SU-DHL-6 (cell line): Measurements from ENCODE around the gene UBR3.
"Not testable (repeated sequence)": the region's sequence is repeated elsewhere in the genome, so short reads cannot be mapped to it uniquely, and the experiment has no call there.

Experiments used
- H2AFZ ChIP-seq: fragments of 200-600 bp; sonication (generic); 2 replicates; pipeline ENCODE4 v1.6.1; 2014; ENCODE audit warnings: low read depth, mild to moderate bottlenecking, moderate library complexity, mixed read lengths, antibody characterized with exemption, low read length; ENCODE audit not compliant: severe bottlenecking
- H3F3A ChIP-seq: fragments of 200-600 bp; shearing (Covaris generic); 2 replicates; pipeline ENCODE4 v1.6.0; 2016; ENCODE audit warnings: antibody characterized with exemption, mild to moderate bottlenecking; ENCODE audit not compliant: insufficient read depth
- H3K27ac ChIP-seq: fragments of 200-600 bp; sonication (generic); 2 replicates; pipeline ENCODE4 v1.5.1; 2016; ENCODE audit warnings: low read depth, mild to moderate bottlenecking, low read length, moderate library complexity, mixed read lengths
- H3K27me3 ChIP-seq: fragments of 200-600 bp; sonication (generic), shearing (Covaris generic); 2 replicates; pipeline ENCODE4 v1.6.0; 2014; ENCODE audit warnings: mild to moderate bottlenecking, low read length
- H3K36me3 ChIP-seq: fragments of 200-600 bp; sonication (generic); 2 replicates; pipeline ENCODE4 v1.6.1; 2014; ENCODE audit warnings: mild to moderate bottlenecking, low read length, mixed read lengths
- H3K4me2 ChIP-seq: fragments of 300-600, 200-600 bp; shearing (Covaris generic), sonication (generic); 2 replicates; pipeline ENCODE4 v1.6.0; 2014; ENCODE audit warnings: low read length, low read depth, mild to moderate bottlenecking; ENCODE audit not compliant: poor library complexity, severe bottlenecking
- H3K4me3 ChIP-seq: fragments of 200-600 bp; sonication (generic); 2 replicates; pipeline ENCODE4 v1.5.1; 2014; ENCODE audit warnings: antibody characterized with exemption, low read length, mild to moderate bottlenecking, mixed read lengths; ENCODE audit not compliant: insufficient read depth, poor library complexity, severe bottlenecking
- H3K79me2 ChIP-seq: fragments of 200-600 bp; sonication (generic); 2 replicates; pipeline ENCODE4 v1.6.1; 2014; ENCODE audit warnings: mild to moderate bottlenecking, low read length, moderate library complexity; ENCODE audit not compliant: insufficient read depth
- H3K9ac ChIP-seq: fragments of 200-600 bp; sonication (generic); 2 replicates; pipeline ENCODE4 v1.7.0; 2014; ENCODE audit warnings: mild to moderate bottlenecking, low read length
- H3K9me2 ChIP-seq: fragments of 200-600 bp; sonication (generic); replicated peaks from 2 replicates; pipeline ENCODE4 v1.6.1; 2014; ENCODE audit warnings: low read length; ENCODE audit not compliant: insufficient read depth
- H3K9me3 ChIP-seq: fragments of 200-600 bp; sonication (generic); 2 replicates; pipeline ENCODE4 v1.6.1; 2014; ENCODE audit warnings: low read length, mixed read lengths; ENCODE audit not compliant: insufficient read depth
- H4K20me1 ChIP-seq: fragments of 200-600 bp; sonication (generic); 2 replicates; pipeline ENCODE4 v1.6.1; 2014; ENCODE audit warnings: low read depth, mild to moderate bottlenecking, antibody characterized with exemption, low read length, moderate library complexity, mixed read lengths
- CTCF ChIP-seq: fragments of 200-600 bp; sonication (generic); IDR thresholded peaks from one replicate; pipeline ENCODE4 v1.5.1; 2017; ENCODE audit warnings: antibody characterized with exemption, mild to moderate bottlenecking, low read length, moderate library complexity; ENCODE audit not compliant: insufficient read depth, poor library complexity, severe bottlenecking
- EZH2phosphoT487 ChIP-seq: fragments of 200-600 bp; sonication (generic), shearing (Covaris generic); conservative IDR thresholded peaks from 2 replicates; pipeline ENCODE4 v1.6.1; 2018; ENCODE audit warnings: mild to moderate bottlenecking, antibody characterized with exemption, low read length, moderate library complexity, mixed read lengths

Gene UBR3

GRCh38 chr2:169867579-169867978 is 40.3 kb downstream of the UBR3 start:
- Histone ChIP-seq H3K27ac (no peak overlapping the region), H3F3A (peaks cover 18% of the 10 kb centered on the region; the same call in 1 of the 2 replicates), H2AFZ (no peak overlapping the region), H3K36me3 (no peaks in the 10 kb centered on the region), H4K20me1 (0 out of 2 replicates have a peak, but pooled peaks cover 9% of the 10 kb centered on the region), H3K9ac (no peak overlapping the region), H3K4me3 (no peak overlapping the region), H3K27me3 (no peaks in the 10 kb centered on the region), H3K4me2 (no peak overlapping the region), H3K79me2 (peaks cover 43% of the 10 kb centered on the region), H3K9me2 (no peaks in the 10 kb centered on the region), H3K9me3 (no peaks in the 10 kb centered on the region)
- TF ChIP-seq CTCF (no peak), EZH2phosphoT487 (no peak)

- Histone ChIP-seq H3K9me3 (no peaks in the 10 kb centered on the region), H4K20me1 (0 out of 2 replicates have a peak, but pooled peaks cover 9% of the 10 kb centered on the region), H2AFZ (no peak overlapping the region), H3K4me2 (no peak overlapping the region), H3K9ac (no peak overlapping the region), H3K27me3 (no peaks in the 10 kb centered on the region), H3K4me3 (no peak overlapping the region), H3K36me3 (no peaks in the 10 kb centered on the region), H3K27ac (no peak overlapping the region), H3K9me2 (no peaks in the 10 kb centered on the region), H3F3A (peaks cover 18% of the 10 kb centered on the region; the same call in 1 of the 2 replicates), H3K79me2 (peaks cover 35% of the 10 kb centered on the region)
- TF ChIP-seq CTCF (no peak), EZH2phosphoT487 (no peak)
These were observed 41.7 kb downstream of the UBR3 start for GRCh38 chr2:169868951-169869350.

- not testable (repeated sequence) for H3K27ac ChIP-seq, H3K4me2 ChIP-seq, H2AFZ ChIP-seq, H3K27me3 ChIP-seq, H4K20me1 ChIP-seq, H3K9me3 ChIP-seq, H3K9me2 ChIP-seq, H3K4me3 ChIP-seq, H3K36me3 ChIP-seq, H3K9ac ChIP-seq
- H3K79me2 ChIP-seq, result peaks cover 20% of the 10 kb centered on the region; the same call in 1 of the 2 replicates
- peaks cover 24% of the 10 kb centered on the region; the same call in 1 of the 2 replicates for H3F3A ChIP-seq
These were observed 44.1 kb downstream of the UBR3 start for GRCh38 chr2:169871369-169871768.

GRCh38 chr2:169871994-169872393 is 44.7 kb downstream of the UBR3 start:
- no peaks in the 10 kb centered on the region for H3K9me2 ChIP-seq
- H3K9me3 ChIP-seq, result no peaks in the 10 kb centered on the region
- no peak overlapping the region for H3K27ac ChIP-seq
- no peaks in the 10 kb centered on the region for H3K36me3 ChIP-seq
- H2AFZ ChIP-seq, result no peak overlapping the region
- H3K4me2 ChIP-seq, result no peak overlapping the region
- H3K4me3 ChIP-seq, result no peak overlapping the region
- 0 out of 2 replicates have a peak, but pooled peaks cover 5% of the 10 kb centered on the region for H4K20me1 ChIP-seq
- TF ChIP-seq CTCF (no peak), EZH2phosphoT487 (no peak)
- no peaks in the 10 kb centered on the region for H3K27me3 ChIP-seq
- H3F3A ChIP-seq, result peaks cover 21% of the 10 kb centered on the region; the same call in 1 of the 2 replicates
- H3K79me2 ChIP-seq, result peaks cover 16% of the 10 kb centered on the region; the same call in 1 of the 2 replicates
- H3K9ac ChIP-seq, result no peak overlapping the region
